ENCODE results near the gene MRTFA. TPM values are rescaled to one million over a fixed set of nuclear protein-coding genes. Genes with fewer than 3 reads are reported as not detected.

MRTFA gene
- total and polyA plus RNA-seq, 9 of the 15 experiments (the other 6 are each of a cell fraction or from before 2014, with no cell fraction given) = 0.84 to 21.1 (median 3.7) TPM

GRCh38 chr22:40552070-40552469 is 84.4 kb downstream of the MRTFA start (continued):
- TF ChIP-seq RBM34 (IDR thresholded peaks at IDR 0.05; ENCODE audit: borderline replicate concordance, insufficient read depth, low read length) = no peak
- no peak for TF ChIP-seq CBX3 (IDR thresholded peaks at IDR 0.05; ENCODE audit: borderline replicate concordance in 1 of 2, low read length in 2 of 2)
- TF ChIP-seq ZNF318 (IDR thresholded peaks at IDR 0.05; ENCODE audit: borderline replicate concordance in 1 of 2, low read depth in 1 of 2) = no peak
- TF ChIP-seq ZNF79 (CRISPR knock-in tag; IDR thresholded peaks at IDR 0.05; ENCODE audit: low read depth) = no peak
- no peak for TF ChIP-seq SUPT5H (IDR thresholded peaks at IDR 0.05)
- TF ChIP-seq, protein P1, sequence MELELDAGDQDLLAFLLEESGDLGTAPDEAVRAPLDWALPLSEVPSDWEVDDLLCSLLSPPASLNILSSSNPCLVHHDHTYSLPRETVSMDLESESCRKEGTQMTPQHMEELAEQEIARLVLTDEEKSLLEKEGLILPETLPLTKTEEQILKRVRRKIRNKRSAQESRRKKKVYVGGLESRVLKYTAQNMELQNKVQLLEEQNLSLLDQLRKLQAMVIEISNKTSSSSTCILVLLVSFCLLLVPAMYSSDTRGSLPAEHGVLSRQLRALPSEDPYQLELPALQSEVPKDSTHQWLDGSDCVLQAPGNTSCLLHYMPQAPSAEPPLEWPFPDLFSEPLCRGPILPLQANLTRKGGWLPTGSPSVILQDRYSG (tag; conservative IDR thresholded peaks at IDR 0.05; ENCODE audit: low read depth) = no peak
- no peak for TF ChIP-seq ZNF253 (CRISPR knock-in tag; conservative IDR thresholded peaks at IDR 0.05)
- TF ChIP-seq SMAD4 (CRISPR knock-in tag; conservative IDR thresholded peaks at IDR 0.05) = no peak
- TF ChIP-seq BRF2 (IDR thresholded peaks at IDR 0.05; ENCODE audit: borderline replicate concordance, insufficient read depth, insufficient read length) = no peak
- no peak for TF ChIP-seq ELK3 (CRISPR knock-in tag; IDR thresholded peaks at IDR 0.05)
- TF ChIP-seq NBN (IDR thresholded peaks at IDR 0.05; ENCODE audit: low read depth) = peak; percentile 59
- TF ChIP-seq ZNF384 (IDR thresholded peaks at IDR 0.05; ENCODE audit: low read depth, low read length) = peak; percentile 69; the same call in 1 of the 2 replicates
- TF ChIP-seq SAP30 (IDR thresholded peaks at IDR 0.05; ENCODE audit: borderline replicate concordance, insufficient read depth, low read depth, low read length, poor library complexity, severe bottlenecking) = no peak
- TF ChIP-seq TAL1 (IDR thresholded peaks at IDR 0.05) = peak; percentile 84
- no peak for TF ChIP-seq EZH2 (IDR thresholded peaks at IDR 0.05; ENCODE audit: borderline replicate concordance, low read depth, low read length)
- TF ChIP-seq ZNF12 (CRISPR knock-in tag; IDR thresholded peaks at IDR 0.05) = no peak
- no peak for TF ChIP-seq KLF6 (CRISPR knock-in tag; IDR thresholded peaks at IDR 0.05; ENCODE audit: borderline replicate concordance)
- TF ChIP-seq ELF2 (CRISPR knock-in tag; IDR thresholded peaks at IDR 0.05) = no peak
